HepG2 (cell line): ENCODE measurements around the gene ARHGAP29. TPM values are rescaled to one million over a fixed set of nuclear protein-coding genes. Genes with fewer than 3 reads are reported as not detected.
A peak's percentile ranks its signal among the peaks of the same experiment; 100 is the strongest.

Experiments
- ATF1 ChIP-seq: IDR thresholded peaks from 2 replicates; pipeline ENCODE4 v1.6.1; 2016; ENCODE audit warnings: mild to moderate bottlenecking, control low read depth
- GABPA ChIP-seq, 2 experiments: IDR thresholded peaks; 2 replicates each; pipeline ENCODE4 v1.6.1; 2011 to 2016; ENCODE audit warnings: low read depth in 2 of 2, low read length in 1 of 2, missing biosample characterization in 1 of 2, missing genetic modification characterization in 1 of 2
- GATAD2A ChIP-seq: IDR thresholded peaks from 2 replicates; pipeline ENCODE4 v1.6.1; 2016
- JDP2 ChIP-seq: sonication (generic); formaldehyde crosslinking; IDR thresholded peaks from 2 replicates; pipeline ENCODE4 v1.8.1; 2022; ENCODE audit warnings: missing genetic modification reagents, borderline replicate concordance
- LBX2 ChIP-seq: sonication (generic); formaldehyde crosslinking; IDR thresholded peaks from 2 replicates; pipeline ENCODE4 v1.5.0; 2020; ENCODE audit warnings: missing genetic modification reagents, mild to moderate bottlenecking, borderline replicate concordance
- NFIB ChIP-seq: sonication (generic); formaldehyde crosslinking; IDR thresholded peaks from 2 replicates; pipeline ENCODE4 v1.9.0; 2021; ENCODE audit warnings: missing genetic modification reagents, mild to moderate bottlenecking, borderline replicate concordance
- RFX5 ChIP-seq: IDR thresholded peaks from 2 replicates; pipeline ENCODE4 v1.6.1; 2011; ENCODE audit warnings: low read depth, low read length, improper control_type of control experiment
- SMAD1 ChIP-seq: sonication (generic); formaldehyde crosslinking; IDR thresholded peaks from 2 replicates; pipeline ENCODE4 v1.4.0; 2020; ENCODE audit warnings: missing genetic modification reagents, low read depth, mild to moderate bottlenecking, borderline replicate concordance
- SMAD9 ChIP-seq: sonication (generic); formaldehyde crosslinking; IDR thresholded peaks from 2 replicates; pipeline ENCODE4 v1.5.1; 2020; ENCODE audit warnings: mild to moderate bottlenecking, missing genetic modification reagents
- SRSF1 ChIP-seq: fragments of 200-400 bp; formaldehyde crosslinking; optimal IDR thresholded peaks from 2 replicates; pipeline ENCODE3; 2017; ENCODE audit warnings: mild to moderate bottlenecking, low read depth, low read length, moderate library complexity
- STAT5B ChIP-seq: sonication (generic); formaldehyde crosslinking; IDR thresholded peaks from 2 replicates; pipeline ENCODE4 v1.4.0; 2020; ENCODE audit warnings: missing genetic modification reagents
- ZBTB1 ChIP-seq: sonication (generic); formaldehyde crosslinking; IDR thresholded peaks from 2 replicates; pipeline ENCODE4 v1.4.0; 2020; ENCODE audit warnings: missing genetic modification reagents, borderline replicate concordance
- ZBTB20 ChIP-seq: sonication (generic); formaldehyde crosslinking; IDR thresholded peaks from 2 replicates; pipeline ENCODE4 v1.8.1; 2023; ENCODE audit warnings: missing genetic modification reagents, low read depth, mild to moderate bottlenecking, borderline replicate concordance
- ZFP41 ChIP-seq: sonication (generic); formaldehyde crosslinking; IDR thresholded peaks from 2 replicates; pipeline ENCODE4 v1.4.0; 2020; ENCODE audit warnings: mild to moderate bottlenecking, missing genetic modification reagents, borderline replicate concordance
- ZNF235 ChIP-seq: sonication (generic); formaldehyde crosslinking; IDR thresholded peaks from 2 replicates; pipeline ENCODE4 v1.8.1; 2023; ENCODE audit warnings: mild to moderate bottlenecking, missing genetic modification reagents, borderline replicate concordance
- ZNF333 ChIP-seq: sonication (generic); formaldehyde crosslinking; IDR thresholded peaks from 2 replicates; pipeline ENCODE4 v1.4.0; 2020; ENCODE audit warnings: mild to moderate bottlenecking, missing genetic modification reagents, borderline replicate concordance
- ZNF547 ChIP-seq: sonication (generic); formaldehyde crosslinking; IDR thresholded peaks from 2 replicates; pipeline ENCODE4 v1.5.1; 2020; ENCODE audit warnings: mild to moderate bottlenecking, missing genetic modification reagents
- ZNF563 ChIP-seq: sonication (generic); formaldehyde crosslinking; IDR thresholded peaks from 2 replicates; pipeline ENCODE4 v1.8.0; 2022; ENCODE audit warnings: mild to moderate bottlenecking, moderate library complexity, missing genetic modification reagents
- polyA plus RNA-seq, 8 experiments: library from polyadenylated mRNA; depleted of rRNA in 3 of 8; stranded (reverse) in 7 of 8; unstranded in 1 of 8; fragments of >200 nt; fragmentation: Illumina TruSeq in 4 of 8; extraction: Trizol in 4 of 8; gene quantifications; 2 replicates each; pipeline versions ENCODE4 v1.2.1 to v1.2.3, GENCODE V29; 2011 to 2016; ENCODE audit warnings: low read depth in 4 of 8, missing spikeins in 1 of 8, mixed read lengths in 1 of 8; ENCODE audit not compliant: insufficient read depth in 1 of 8
- total RNA-seq, 5 experiments: library from RNA; depleted of rRNA; stranded (reverse); fragments of >200 nt; fragmentation: Illumina TruSeq; extraction: Trizol; gene quantifications; 2 replicates each; pipeline ENCODE4 v1.2.3, GENCODE V29; 2016; ENCODE audit warnings: low read depth in 1 of 5
- TF ChIP-seq, protein P1 (sequence below), 2 experiments: fragments of 450-650 bp in 1 of 2; sonication (generic) in 1 of 2; formaldehyde crosslinking; IDR thresholded peaks; 2 replicates each; pipeline versions ENCODE4 v1.5.0 to v1.8.0; 2020 to 2022; ENCODE audit warnings: mild to moderate bottlenecking in 1 of 2, missing genetic modification reagents in 1 of 2
- TF ChIP-seq, protein P2 (sequence below): sonication (generic); formaldehyde crosslinking; IDR thresholded peaks from 2 replicates; pipeline ENCODE4 v1.4.0; 2020; ENCODE audit warnings: missing genetic modification reagents, borderline replicate concordance
- TF ChIP-seq, protein P3 (sequence below): IDR thresholded peaks from 2 replicates; pipeline ENCODE4 v1.6.1; 2016; ENCODE audit warnings: low read depth

The ARHGAP29 gene
- total and polyA plus RNA-seq, 2 of the 13 experiments (the other 11 are each of a cell fraction or from before 2014, with no cell fraction given) = 12.8 to 18.3 TPM

GRCh38 chr1:94209425-94209824 lies 28.0 kb downstream of the ARHGAP29 start (continued):
- TF ChIP-seq ZBTB20 (CRISPR knock-in tag) (no peak), ZNF333 (no peak), ZBTB1 (CRISPR knock-in tag) (no peak), SMAD9 (CRISPR knock-in tag) (no peak), GABPA (IDR thresholded peaks at IDR 0.05; ENCODE audit: low read depth, low read length) (no peak), GABPA (CRISPR knock-in tag; IDR thresholded peaks at IDR 0.05; ENCODE audit: low read depth) (no peak), ZNF235 (no peak), ZNF563 (CRISPR knock-in tag) (no peak), SMAD1 (no peak), RFX5 (no peak), NFIB (no peak), ATF1 (CRISPR knock-in tag) (no peak), ZNF547 (no peak), SRSF1 (no peak), ZFP41 (no peak), GATAD2A (CRISPR knock-in tag) (peak; percentile 73), STAT5B (CRISPR knock-in tag) (no peak), LBX2 (CRISPR knock-in tag) (no peak), JDP2 (CRISPR knock-in tag) (no peak)
- TF ChIP-seq, protein P1, sequence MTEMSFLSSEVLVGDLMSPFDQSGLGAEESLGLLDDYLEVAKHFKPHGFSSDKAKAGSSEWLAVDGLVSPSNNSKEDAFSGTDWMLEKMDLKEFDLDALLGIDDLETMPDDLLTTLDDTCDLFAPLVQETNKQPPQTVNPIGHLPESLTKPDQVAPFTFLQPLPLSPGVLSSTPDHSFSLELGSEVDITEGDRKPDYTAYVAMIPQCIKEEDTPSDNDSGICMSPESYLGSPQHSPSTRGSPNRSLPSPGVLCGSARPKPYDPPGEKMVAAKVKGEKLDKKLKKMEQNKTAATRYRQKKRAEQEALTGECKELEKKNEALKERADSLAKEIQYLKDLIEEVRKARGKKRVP (CRISPR knock-in tag; IDR thresholded peaks at IDR 0.05) = peak in 1 of 2 experiments; percentile 37; a peak in 1 of 4 replicates
- TF ChIP-seq, protein P2, sequence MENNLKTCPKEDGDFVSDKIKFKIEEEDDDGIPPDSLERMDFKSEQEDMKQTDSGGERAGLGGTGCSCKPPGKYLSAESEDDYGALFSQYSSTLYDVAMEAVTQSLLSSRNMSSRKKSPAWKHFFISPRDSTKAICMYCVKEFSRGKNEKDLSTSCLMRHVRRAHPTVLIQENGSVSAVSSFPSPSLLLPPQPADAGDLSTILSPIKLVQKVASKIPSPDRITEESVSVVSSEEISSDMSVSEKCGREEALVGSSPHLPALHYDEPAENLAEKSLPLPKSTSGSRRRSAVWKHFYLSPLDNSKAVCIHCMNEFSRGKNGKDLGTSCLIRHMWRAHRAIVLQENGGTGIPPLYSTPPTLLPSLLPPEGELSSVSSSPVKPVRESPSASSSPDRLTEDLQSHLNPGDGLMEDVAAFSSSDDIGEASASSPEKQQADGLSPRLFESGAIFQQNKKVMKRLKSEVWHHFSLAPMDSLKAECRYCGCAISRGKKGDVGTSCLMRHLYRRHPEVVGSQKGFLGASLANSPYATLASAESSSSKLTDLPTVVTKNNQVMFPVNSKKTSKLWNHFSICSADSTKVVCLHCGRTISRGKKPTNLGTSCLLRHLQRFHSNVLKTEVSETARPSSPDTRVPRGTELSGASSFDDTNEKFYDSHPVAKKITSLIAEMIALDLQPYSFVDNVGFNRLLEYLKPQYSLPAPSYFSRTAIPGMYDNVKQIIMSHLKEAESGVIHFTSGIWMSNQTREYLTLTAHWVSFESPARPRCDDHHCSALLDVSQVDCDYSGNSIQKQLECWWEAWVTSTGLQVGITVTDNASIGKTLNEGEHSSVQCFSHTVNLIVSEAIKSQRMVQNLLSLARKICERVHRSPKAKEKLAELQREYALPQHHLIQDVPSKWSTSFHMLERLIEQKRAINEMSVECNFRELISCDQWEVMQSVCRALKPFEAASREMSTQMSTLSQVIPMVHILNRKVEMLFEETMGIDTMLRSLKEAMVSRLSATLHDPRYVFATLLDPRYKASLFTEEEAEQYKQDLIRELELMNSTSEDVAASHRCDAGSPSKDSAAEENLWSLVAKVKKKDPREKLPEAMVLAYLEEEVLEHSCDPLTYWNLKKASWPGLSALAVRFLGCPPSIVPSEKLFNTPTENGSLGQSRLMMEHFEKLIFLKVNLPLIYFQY = no peak
- TF ChIP-seq, protein P3, sequence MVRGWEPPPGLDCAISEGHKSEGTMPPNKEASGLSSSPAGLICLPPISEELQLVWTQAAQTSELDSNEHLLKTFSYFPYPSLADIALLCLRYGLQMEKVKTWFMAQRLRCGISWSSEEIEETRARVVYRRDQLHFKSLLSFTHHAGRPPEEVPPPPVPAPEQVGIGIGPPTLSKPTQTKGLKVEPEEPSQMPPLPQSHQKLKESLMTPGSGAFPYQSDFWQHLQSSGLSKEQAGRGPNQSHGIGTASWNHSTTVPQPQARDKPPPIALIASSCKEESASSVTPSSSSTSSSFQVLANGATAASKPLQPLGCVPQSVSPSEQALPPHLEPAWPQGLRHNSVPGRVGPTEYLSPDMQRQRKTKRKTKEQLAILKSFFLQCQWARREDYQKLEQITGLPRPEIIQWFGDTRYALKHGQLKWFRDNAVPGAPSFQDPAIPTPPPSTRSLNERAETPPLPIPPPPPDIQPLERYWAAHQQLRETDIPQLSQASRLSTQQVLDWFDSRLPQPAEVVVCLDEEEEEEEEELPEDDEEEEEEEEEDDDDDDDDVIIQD = peak; percentile 66; the same call in 1 of the 2 replicates
